ENCODE measurements around the gene ATXN1. TPM values are rescaled to one million over a fixed set of nuclear protein-coding genes. Genes with fewer than 3 reads are reported as not detected.

Gene ATXN1
- total and polyA plus RNA-seq, 2 donors from 2014 or later, result 4.2 to 58.2 TPM

DNA sequence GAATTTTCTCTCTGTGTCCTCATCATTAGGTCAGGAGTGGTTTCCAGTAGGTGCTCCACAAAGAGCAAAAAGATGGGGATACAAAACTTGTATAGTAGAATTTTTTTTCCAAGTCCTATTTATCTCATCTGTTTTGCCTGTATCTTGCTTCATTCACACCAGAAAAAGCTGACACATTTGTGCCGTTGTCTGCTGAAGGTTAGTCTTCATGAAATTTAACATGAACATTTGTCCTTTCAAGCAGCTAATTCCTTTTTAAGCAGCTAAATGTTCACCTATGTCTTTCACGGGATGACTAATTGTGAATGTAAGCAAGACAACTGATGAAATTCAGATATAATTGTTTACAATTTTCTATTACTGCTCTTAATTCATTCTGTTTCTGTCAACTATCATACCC is 83.8 kb downstream of the ATXN1 start:
- no peak overlapping the region for H3K27ac ChIP-seq (ENCODE audit: low read depth in 2 of 2, low read length in 2 of 2)
- no peaks in the 10 kb centered on the region for H3K9me3 ChIP-seq (ENCODE audit: control insufficient read depth in 2 of 3, insufficient read depth in 1 of 3, low read length in 3 of 3)
- no peak for FAIRE-seq
- no peak overlapping the region for H3K4me3 ChIP-seq (ENCODE audit: low read length in 3 of 3)
- no peak for DNase-seq
- H3K9ac ChIP-seq (ENCODE audit: low read length in 3 of 3), result no peak overlapping the region
- H3K36me3 ChIP-seq (ENCODE audit: control insufficient read depth in 2 of 3, insufficient read depth in 3 of 3, low read length in 3 of 3), result no peaks in the 10 kb centered on the region
- intact Hi-C loops (cut with DNase I), result no loop called here
- TF ChIP-seq, protein P1, sequence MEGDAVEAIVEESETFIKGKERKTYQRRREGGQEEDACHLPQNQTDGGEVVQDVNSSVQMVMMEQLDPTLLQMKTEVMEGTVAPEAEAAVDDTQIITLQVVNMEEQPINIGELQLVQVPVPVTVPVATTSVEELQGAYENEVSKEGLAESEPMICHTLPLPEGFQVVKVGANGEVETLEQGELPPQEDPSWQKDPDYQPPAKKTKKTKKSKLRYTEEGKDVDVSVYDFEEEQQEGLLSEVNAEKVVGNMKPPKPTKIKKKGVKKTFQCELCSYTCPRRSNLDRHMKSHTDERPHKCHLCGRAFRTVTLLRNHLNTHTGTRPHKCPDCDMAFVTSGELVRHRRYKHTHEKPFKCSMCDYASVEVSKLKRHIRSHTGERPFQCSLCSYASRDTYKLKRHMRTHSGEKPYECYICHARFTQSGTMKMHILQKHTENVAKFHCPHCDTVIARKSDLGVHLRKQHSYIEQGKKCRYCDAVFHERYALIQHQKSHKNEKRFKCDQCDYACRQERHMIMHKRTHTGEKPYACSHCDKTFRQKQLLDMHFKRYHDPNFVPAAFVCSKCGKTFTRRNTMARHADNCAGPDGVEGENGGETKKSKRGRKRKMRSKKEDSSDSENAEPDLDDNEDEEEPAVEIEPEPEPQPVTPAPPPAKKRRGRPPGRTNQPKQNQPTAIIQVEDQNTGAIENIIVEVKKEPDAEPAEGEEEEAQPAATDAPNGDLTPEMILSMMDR (IDR thresholded peaks at IDR 0.05; ENCODE audit: borderline replicate concordance, extremely low read depth, insufficient read depth), result no peak
- no peaks in the 10 kb centered on the region for H3K27me3 ChIP-seq (ENCODE audit: control insufficient read depth, insufficient read depth, low read length)
- H3K4me1 ChIP-seq (ENCODE audit: control insufficient read depth in 2 of 3, insufficient read depth in 2 of 3, low read depth in 1 of 3, low read length in 3 of 3), result peaks cover 0 to 3% (median 0%) of the 10 kb centered on the region in 3 donors

DNA sequence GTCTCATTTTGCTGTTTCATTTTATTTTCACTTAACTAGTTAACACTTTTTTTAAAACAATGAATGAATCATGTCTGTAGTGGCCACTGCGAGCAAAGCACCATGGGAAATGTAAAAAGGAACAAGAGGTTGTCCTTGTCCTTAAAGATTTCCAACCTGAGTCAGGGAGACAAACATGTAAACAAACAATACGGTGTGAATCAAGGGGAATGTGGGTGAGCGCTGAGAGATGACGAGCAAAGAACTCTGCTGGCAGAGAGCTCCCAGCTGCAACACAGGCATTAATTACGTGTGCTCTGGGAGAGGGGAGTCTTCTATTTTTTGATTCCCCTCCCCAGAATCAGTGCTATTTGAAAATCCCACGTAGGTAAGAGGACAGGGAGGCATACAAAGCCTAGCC is 84.3 kb downstream of the ATXN1 start:
- Histone ChIP-seq H3K9ac (ENCODE audit: low read length in 3 of 3) (no peak overlapping the region), H3K4me3 (ENCODE audit: low read length in 3 of 3) (no peak overlapping the region), H3K4me1 (ENCODE audit: control insufficient read depth in 2 of 3, insufficient read depth in 2 of 3, low read depth in 1 of 3, low read length in 3 of 3) (peaks cover 0 to 3% (median 0%) of the 10 kb centered on the region in 3 donors), H3K9me3 (ENCODE audit: control insufficient read depth in 2 of 3, insufficient read depth in 1 of 3, low read length in 3 of 3) (no peaks in the 10 kb centered on the region), H3K27me3 (ENCODE audit: control insufficient read depth, insufficient read depth, low read length) (no peaks in the 10 kb centered on the region), H3K27ac (ENCODE audit: low read depth in 2 of 2, low read length in 2 of 2) (no peak overlapping the region), H3K36me3 (ENCODE audit: control insufficient read depth in 2 of 3, insufficient read depth in 3 of 3, low read length in 3 of 3) (no peaks in the 10 kb centered on the region)
- FAIRE-seq, result no peak
- intact Hi-C loops (cut with DNase I), result no loop called here
- TF ChIP-seq, protein P1 (IDR thresholded peaks at IDR 0.05; ENCODE audit: borderline replicate concordance, extremely low read depth, insufficient read depth), result no peak
- DNase-seq, result peak in 3 of 5 donors; percentile 29 to 62 (median 44)

DNA sequence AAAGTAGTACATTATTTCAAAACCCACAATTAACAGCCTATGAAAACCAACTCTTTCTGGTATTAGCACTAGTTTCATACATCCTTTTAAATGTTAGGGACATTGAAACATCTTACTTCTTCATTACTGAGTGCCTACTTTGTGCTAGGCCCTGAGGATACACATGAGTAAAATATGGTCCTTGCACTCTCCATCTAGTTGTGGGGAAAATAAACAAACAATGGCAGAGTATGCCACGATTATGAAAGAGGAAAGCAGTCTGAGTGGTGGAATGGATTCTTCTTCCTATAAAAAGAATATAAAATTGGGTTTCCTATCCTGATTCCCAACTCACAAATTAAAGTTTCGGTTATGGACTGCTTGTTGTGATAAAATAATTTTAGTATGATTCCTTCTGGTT is 84.9 kb downstream of the ATXN1 start:
- Histone ChIP-seq H3K27ac (ENCODE audit: low read depth in 2 of 2, low read length in 2 of 2) (no peak overlapping the region), H3K4me1 (ENCODE audit: control insufficient read depth in 2 of 3, insufficient read depth in 2 of 3, low read depth in 1 of 3, low read length in 3 of 3) (peaks cover 0 to 3% (median 2%) of the 10 kb centered on the region in 3 donors), H3K4me3 (ENCODE audit: low read length in 3 of 3) (no peak overlapping the region), H3K9me3 (ENCODE audit: control insufficient read depth in 2 of 3, insufficient read depth in 1 of 3, low read length in 3 of 3) (no peaks in the 10 kb centered on the region), H3K27me3 (ENCODE audit: control insufficient read depth, insufficient read depth, low read length) (no peaks in the 10 kb centered on the region), H3K9ac (ENCODE audit: low read length in 3 of 3) (no peak overlapping the region), H3K36me3 (ENCODE audit: control insufficient read depth in 2 of 3, insufficient read depth in 3 of 3, low read length in 3 of 3) (no peaks in the 10 kb centered on the region)
- DNase-seq, result no peak
- intact Hi-C loops (cut with DNase I), result no loop called here
- no peak for FAIRE-seq
- TF ChIP-seq, protein P1 (IDR thresholded peaks at IDR 0.05; ENCODE audit: borderline replicate concordance, extremely low read depth, insufficient read depth), result no peak

DNA sequence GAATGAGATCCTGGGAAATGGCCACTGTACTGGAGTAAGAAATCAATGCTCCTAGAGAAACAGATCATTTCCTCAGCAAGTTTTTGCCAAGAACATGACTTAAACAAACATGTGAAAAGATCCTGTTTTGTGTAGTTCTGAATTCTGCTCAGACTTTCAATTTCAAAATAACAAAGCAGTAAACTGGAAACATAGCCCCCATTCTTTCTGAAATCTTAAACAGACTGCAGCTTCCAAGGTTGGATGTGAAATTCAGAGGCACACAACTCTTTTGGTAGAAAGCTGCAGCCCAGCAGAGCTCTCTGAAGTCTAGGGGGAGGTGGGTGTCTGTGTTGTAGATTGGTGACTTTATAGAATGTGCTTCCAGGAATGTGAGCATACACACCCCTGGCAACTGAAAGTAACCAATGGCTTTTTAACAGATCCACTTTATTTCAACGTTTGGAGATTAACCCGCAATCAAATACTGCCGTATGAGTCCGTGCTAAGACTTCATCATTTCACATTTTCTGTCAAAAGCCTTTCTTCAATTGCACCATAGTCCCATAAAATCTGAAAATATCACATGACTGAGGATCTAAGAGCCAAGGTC is 86.4 kb downstream of the ATXN1 start:
- Histone ChIP-seq H3K36me3 (ENCODE audit: control insufficient read depth in 2 of 3, insufficient read depth in 3 of 3, low read length in 3 of 3) (no peaks in the 10 kb centered on the region), H3K4me1 (ENCODE audit: control insufficient read depth in 2 of 3, insufficient read depth in 2 of 3, low read depth in 1 of 3, low read length in 3 of 3) (peaks cover 0 to 16% (median 7%) of the 10 kb centered on the region in 3 donors), H3K9me3 (ENCODE audit: control insufficient read depth in 2 of 3, insufficient read depth in 1 of 3, low read length in 3 of 3) (no peaks in the 10 kb centered on the region), H3K27me3 (ENCODE audit: control insufficient read depth, insufficient read depth, low read length) (no peaks in the 10 kb centered on the region), H3K9ac (ENCODE audit: low read length in 3 of 3) (no peak overlapping the region), H3K4me3 (ENCODE audit: low read length in 3 of 3) (no peak overlapping the region), H3K27ac (ENCODE audit: low read depth in 2 of 2, low read length in 2 of 2) (no peak overlapping the region)
- peak in 1 of 5 donors; percentile 26 for DNase-seq
- TF ChIP-seq, protein P1 (IDR thresholded peaks at IDR 0.05; ENCODE audit: borderline replicate concordance, extremely low read depth, insufficient read depth), result no peak
- intact Hi-C loops (cut with DNase I), result no loop called here
- FAIRE-seq, result no peak
